ENCODE measurements around the gene INO80. TPM values are rescaled to one million over a fixed set of nuclear protein-coding genes. Genes with fewer than 3 reads are reported as not detected.

INO80 gene
- total RNA-seq, 2 donors from 2014 or later = 11.1 to 16.8 TPM

DNA sequence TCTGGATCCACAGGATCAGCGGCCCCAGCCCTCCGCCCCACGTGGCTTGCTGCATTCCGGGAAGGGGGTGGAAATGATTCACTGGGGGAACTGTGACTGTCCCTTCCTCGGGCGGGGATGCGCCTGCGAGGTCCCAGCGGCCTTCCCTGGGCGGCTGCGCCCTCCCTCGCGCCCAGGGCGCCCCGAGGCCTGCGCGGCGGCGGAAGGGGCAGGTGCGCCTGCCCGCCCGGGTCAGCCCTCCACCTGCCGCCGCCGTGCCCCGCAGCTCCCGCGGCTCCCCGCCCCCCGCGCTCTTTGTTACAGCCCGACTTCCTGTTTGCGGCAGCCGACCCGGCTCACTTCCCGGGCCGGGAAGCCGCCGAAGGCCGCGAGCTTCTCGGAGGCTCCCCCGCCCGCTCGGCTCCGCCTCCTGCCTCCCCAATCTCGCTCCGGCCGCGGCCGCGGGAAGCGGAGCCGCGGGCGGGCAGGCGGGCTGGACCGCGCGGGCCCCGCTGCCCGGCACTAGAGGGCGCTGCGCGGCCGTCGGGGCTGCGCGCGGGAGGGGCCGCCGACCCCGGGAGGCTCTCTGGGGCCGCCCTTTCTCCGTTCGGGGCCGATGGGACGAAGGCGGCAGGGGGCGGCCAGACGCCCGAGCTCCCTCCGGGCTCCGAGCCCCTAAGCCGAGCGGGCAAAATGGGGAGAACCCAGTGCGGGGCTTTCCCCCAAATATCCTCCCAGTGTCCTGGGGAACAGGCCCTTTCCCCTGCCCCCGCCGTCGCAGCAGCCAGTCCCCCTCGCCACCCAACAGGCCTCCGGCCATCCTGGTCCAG, 174.3 kb downstream of the INO80 start:
- intact Hi-C loops (cut with DNase I) = loop anchor here (5.0 to 10.0 kb wide), 3 partner anchors 34 to 81 kb away; no protein-coding TSS in a partner anchor
- DNase-seq (peak; percentile 85), ATAC-seq (peak; percentile 84 to 85)

DNA sequence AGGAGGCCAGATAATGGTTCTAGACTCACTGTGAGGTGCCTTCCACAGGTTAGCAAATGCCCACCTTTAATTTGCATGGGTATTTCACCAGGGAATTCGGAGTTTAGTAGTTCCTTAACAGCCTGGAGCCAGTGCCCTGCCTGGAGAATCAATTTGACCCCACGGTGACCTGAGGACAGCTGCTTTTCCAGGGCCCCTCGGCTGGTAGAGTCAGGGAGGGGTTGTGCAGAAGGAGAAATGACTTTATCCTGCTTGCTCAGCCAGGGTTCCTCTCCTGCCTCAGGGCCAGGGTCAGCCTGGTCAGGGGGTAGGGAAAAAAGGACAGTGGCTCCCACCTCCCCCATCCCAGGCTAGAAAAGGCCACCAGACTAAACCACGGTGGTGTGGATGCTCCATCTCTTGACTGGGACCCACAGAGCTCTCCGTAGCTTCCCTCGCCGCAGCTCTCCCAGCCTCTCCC, 175.0 kb downstream of the INO80 start:
- DNase-seq (no peak), ATAC-seq (no peak)
- intact Hi-C loops (cut with DNase I) = loop anchor here (5.0 to 10.0 kb wide), 3 partner anchors 34 to 81 kb away; no protein-coding TSS in a partner anchor

DNA sequence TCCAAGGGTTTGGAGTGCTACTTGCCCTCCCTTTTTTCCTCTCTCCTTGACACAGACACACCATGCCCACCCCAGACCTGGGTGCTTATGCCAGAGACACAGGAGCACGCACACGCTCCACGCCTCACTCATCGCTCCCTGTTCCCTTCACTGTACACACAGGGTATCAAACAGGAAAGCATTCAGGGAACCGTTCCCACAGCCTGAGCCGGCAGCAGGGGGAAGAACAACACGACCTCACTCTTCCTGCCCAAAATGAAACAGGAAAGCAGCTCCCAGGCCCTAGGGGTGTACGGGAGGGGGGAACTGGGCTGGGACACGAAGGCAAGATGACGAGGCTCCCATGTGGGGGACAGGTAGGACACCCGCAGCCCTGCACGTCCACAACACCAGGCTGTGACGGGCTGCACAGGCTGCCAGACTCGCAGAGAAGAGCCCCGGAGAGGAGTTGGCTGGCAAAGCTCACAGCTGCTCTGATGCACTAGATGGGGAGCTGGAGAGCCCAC, 175.7 kb downstream of the INO80 start:
- DNase-seq = peak; percentile 55
- intact Hi-C loops (cut with DNase I) = loop anchor here (5.0 to 10.0 kb wide), 3 partner anchors 33 to 82 kb away; no protein-coding TSS in a partner anchor
- ATAC-seq = peak in 1 of 2 donors; percentile 2

DNA sequence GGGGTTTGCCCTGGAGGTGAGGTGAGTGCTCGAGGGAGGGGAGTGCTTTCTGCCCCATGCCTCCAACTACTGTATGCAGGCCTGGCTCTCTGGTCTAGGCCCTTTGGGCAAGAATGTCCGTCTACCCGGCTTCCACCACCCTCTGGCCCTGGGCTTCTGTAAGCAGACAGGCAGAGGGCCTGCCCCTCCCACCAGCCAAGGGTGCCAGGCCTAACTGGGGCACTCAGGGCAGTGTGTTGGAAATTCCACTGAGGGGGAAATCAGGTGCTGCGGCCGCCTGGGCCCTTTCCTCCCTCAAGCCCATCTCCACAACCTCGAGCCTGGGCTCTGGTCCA, 177.6 kb downstream of the INO80 start:
- no peak for DNase-seq
- intact Hi-C loops (cut with DNase I) = no loop called here
- no peak for ATAC-seq

DNA sequence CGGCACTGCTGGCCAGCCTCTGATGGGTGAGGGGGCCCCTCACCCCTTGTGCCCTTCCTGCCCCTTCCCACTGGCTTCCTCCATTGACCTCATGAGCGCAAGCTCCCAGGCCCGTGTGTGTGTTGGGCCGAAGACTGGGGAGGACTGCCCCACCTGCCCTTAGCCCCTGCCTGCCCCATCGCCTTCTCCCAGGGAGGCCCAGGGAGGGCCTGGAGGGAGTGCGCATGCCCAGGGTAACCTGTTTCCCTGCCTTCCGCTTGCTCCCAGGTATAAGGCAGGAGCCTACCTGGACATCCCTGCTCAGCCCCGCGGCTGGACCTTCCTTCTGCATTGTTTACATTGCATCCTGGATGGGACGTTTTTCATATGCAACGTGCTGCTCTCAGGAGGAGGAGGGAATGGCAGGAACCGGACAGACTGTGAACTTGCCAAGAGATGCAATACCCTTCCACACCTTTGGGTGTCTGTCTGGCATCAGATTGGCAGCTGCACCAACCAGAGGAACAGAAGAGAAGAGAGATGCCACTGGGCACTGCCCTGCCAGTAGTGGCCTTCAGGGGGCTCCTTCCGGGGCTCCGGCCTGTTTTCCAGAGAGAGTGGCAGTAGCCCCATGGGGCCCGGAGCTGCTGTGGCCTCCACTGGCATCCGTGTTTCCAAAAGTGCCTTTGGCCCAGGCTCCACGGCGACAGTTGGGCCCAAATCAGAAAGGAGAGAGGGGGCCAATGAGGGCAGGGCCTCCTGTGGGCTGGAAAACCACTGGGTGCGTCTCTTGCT, 178.1 kb downstream of the INO80 start:
- intact Hi-C loops (cut with DNase I) = no loop called here
- ATAC-seq = peak; percentile 49 to 53
- no peak for DNase-seq

DNA sequence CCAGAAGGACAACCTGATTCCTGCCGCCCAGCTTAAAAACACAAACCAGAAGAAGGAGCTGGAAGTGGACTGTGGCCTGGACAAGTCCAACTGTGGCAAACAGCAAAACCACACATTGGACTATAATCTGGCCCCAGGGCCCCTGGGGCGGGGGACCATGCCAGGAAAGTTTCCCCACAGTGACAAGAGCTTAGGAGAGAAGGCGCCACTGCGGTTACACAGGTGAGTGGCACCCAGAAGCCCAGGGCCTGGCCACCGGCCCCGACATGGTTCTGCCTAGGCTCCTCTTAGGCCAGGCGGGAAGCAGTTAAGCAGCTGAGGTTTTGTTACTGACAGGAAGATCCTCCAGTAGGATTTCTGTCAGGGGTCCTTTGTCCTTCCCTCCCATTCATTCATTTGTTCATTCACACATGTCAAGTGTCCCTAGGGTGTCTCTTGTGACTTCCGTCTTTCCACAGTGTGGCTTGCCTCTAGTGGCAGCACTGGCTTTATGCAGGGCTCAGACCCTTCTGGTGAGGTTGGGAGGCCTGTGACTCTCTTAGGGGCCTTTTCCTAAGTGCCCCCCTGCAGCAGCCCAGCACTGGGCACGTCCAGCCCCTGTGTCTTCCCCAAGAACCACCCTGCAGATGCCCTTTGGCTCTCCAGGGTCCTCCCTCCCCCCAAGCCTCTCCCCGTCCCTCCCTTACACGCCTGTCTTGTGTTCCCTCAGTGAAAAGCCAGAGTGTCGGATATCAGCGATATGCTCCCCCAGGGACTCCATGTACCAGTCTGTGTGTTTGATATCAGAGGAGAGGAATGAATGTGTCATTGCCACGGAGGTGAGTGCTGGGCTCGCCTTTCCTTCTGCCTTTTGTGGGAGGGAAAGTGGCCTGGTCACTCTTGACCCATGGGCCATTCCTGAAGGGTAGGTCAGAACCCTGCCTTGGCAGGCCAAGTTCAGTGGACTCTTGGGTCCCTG, 179.1 kb downstream of the INO80 start:
- intact Hi-C loops (cut with DNase I) = no loop called here
- ATAC-seq = peak in 1 of 2 donors; percentile 26
- no peak for DNase-seq

DNA sequence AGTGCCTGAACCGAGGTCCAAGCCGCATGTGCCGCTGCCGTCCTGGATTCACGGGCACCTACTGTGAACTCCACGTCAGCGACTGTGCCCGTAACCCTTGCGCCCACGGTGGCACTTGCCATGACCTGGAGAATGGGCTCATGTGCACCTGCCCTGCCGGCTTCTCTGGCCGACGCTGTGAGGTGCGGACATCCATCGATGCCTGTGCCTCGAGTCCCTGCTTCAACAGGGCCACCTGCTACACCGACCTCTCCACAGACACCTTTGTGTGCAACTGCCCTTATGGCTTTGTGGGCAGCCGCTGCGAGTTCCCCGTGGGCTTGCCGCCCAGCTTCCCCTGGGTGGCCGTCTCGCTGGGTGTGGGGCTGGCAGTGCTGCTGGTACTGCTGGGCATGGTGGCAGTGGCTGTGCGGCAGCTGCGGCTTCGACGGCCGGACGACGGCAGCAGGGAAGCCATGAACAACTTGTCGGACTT, 179.8 kb downstream of the INO80 start:
- intact Hi-C loops (cut with DNase I) = no loop called here
- DNase-seq (no peak), ATAC-seq (no peak)

DNA sequence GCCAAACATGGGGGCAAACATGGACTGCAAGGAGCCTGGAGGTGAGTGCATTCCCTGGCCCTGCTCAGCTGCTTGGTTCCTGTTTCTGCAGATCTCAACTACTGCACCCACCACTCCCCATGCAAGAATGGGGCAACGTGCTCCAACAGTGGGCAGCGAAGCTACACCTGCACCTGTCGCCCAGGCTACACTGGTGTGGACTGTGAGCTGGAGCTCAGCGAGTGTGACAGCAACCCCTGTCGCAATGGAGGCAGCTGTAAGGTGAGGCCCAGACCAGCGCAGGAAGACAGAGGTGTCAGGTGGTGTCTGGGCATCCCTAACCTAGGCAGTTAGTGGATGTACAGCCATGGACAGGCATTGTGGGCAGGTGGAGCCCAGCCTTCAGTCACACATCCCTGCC, 181.6 kb downstream of the INO80 start:
- intact Hi-C loops (cut with DNase I) = no loop called here
- no peak for ATAC-seq
- DNase-seq = no peak

DNA sequence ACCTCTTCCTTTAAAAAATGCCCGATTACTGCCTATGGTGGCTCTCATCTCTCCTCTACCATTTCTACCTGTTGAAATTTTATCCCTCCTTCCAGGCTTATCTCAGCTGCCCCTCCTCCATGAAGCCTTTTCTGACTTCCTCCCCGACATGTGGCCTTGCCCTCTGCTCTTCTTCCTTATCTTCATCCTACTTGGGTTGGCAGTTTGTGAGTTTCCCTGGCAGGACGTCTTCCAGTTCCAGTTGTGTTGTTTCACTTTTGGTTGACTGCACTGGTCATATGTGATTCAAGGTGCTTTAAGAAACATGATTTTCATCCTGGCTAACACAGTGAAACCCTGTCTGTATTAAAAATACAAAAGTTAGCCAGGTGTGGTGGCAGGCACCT, 182.6 kb downstream of the INO80 start:
- intact Hi-C loops (cut with DNase I) = no loop called here
- ATAC-seq (no peak), DNase-seq (no peak)

DNA sequence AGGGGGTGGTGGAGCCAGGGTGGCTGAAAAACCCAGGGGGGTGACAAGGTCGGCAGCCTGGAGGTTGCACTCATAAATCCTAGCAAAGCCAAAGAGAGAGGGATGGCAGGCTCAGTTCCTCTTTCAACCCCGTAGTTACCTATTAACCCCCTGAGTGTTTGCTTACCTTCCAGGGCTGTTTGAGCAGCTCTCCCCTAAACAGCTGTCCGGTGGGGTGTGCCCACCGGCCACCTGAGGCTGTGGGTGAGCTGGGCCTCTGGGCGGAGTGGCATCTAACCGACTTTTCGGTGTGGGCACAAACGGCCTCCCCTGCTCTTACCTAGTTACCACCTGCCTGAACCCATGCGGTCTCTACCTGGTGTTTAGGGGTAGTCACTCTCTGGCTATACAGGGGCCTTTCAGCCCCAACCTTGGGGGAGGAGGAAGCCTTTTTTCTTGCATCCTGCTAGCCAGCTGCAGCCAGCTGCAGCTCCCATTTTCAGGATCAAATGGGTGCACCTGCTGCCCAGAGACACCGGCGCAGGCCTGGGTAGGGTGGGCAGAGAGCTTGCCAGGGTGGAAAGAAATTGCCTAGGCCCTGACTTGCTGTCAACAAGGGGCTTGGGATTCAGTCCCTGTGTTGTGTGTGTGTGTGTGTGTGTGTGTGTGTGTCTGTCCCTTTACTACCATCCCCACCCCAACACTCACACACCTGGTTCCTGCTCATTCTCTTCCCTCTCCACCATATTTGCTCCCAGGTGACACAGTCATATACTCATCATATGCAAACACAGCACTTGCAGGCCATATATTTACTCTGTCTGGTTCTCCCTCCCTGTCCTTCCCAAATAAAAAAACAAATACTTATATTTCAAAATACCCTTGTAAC, 183.2 kb downstream of the INO80 start:
- intact Hi-C loops (cut with DNase I) = no loop called here

DNA sequence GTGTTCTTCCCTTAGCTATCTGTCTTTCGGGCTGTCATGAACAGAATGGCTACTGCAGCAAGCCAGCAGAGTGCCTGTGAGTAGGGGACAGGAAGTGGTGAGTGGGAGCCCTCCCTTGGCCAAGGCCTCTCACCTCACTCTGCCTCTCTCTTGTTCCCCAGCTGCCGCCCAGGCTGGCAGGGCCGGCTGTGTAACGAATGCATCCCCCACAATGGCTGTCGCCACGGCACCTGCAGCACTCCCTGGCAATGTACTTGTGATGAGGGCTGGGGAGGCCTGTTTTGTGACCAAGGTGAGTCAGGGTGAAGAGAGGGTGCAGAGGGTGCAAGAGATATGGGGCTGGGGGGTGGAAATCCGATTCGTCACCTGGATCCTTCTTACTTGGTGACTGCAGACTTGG, 183.9 kb downstream of the INO80 start:
- DNase-seq = no peak
- intact Hi-C loops (cut with DNase I) = no loop called here
- ATAC-seq = no peak

More for the DNA sequence above, 183.2 kb downstream of the INO80 start:
- ATAC-seq (no peak), DNase-seq (no peak)

DNA sequence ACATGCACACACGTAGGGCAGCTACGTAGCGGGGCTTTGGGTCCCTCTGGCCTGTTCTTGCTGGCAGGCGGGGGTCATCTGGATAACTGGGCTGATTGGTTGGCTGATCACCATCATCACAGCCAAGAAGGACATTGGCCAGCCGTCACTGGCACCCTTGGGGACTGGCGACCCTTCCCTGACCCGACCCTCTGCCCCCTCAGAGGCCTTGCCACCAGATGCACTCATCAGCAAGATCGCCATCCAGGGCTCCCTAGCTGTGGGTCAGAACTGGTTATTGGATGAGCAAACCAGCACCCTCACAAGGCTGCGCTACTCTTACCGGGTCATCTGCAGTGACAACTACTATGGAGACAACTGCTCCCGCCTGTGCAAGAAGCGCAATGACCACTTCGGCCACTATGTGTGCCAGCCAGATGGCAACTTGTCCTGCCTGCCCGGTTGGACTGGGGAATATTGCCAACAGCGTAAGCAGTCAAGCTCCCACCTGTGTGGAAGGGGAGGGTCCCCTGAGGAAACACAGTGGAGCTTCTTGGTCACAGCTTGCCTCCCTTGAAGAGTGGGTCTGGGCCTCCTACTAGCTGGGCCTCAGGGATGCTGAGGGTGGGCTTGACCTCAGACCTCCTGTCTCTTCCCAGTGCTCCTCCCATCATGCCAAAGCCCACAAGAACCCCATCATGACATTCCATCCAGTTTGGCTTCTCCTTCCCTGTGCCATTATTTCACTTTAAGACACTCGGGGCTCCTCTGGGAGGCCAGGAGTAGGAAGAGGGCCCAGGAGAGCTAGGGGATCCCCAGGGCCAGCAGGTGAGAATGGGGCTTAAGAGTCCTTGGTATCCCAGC, 184.6 kb downstream of the INO80 start:
- DNase-seq (no peak), ATAC-seq (no peak)

DNA sequence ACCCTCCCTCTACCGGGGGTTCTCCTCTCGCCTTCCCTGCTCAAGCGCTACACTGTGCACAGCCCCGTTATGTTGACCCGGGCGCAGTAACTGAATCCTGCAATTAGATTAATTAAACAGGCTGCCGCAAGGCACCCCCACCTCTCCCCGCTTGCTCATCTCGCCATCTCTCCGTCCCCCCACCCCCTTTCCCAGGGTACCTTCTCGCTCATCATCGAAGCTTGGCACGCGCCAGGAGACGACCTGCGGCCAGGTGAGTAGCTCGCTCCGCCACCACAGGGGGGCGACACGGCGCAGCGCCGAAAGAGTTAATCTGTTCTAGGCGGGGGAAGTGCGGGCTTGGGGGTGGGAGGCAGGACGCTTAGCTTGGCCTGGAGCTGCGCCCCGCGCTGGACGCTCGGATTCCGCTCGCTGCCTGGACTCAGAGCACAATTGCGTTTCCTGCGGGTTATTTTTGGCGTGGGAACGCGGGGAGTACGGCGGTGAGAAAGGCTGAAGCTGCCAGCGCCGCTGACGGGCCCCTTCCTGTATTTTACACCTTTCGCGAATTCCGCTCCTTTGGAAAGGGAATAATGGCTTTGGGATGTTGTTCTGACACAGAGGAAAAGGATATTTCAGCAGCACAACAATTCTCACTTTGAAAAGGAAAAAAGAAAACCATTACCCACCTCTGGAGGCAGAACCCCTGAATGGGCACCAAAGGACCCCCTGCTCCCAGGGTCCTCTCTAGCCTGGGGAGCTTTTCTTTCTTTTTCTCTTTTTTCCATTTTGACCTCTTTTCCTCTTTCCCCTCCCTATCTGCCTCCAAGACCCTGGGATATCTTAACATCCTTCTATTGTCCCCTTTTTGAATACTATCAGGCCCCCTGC, 185.4 kb downstream of the INO80 start:
- DNase-seq (peak; percentile 81), ATAC-seq (peak; percentile 49)
- intact Hi-C loops (cut with DNase I) = no loop called here

More for the DNA sequence above, 184.6 kb downstream of the INO80 start:
- intact Hi-C loops (cut with DNase I) = no loop called here

DNA sequence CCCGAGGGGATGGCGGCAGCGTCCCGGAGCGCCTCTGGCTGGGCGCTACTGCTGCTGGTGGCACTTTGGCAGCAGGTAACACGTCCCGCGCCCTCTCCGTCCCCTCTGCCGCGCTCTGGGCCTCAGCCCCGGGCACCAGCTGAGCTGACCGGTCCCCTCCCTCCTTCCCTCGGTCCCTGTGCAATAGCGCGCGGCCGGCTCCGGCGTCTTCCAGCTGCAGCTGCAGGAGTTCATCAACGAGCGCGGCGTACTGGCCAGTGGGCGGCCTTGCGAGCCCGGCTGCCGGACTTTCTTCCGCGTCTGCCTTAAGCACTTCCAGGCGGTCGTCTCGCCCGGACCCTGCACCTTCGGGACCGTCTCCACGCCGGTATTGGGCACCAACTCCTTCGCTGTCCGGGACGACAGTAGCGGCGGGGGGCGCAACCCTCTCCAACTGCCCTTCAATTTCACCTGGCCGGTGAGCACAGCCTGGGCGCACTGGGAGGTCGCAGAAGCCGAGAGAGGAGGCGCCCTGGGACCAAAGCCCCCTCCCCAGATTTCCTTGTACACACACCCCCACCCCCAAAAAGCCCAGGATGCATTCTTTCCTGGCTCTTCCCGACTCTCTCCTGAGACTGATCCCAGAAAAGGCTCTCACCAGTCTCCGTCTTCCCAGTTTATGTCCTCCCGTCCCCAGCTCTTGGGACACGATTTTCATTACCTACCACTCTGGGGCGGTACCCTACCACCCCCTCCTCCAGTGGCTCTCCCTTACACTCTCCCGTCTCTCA, 186.2 kb downstream of the INO80 start:
- DNase-seq (peak; percentile 67), ATAC-seq (peak; percentile 29 to 60)
- intact Hi-C loops (cut with DNase I) = no loop called here
